H9 (cell line): ENCODE data around the gene EED. TPM values are rescaled to one million over a fixed set of nuclear protein-coding genes. Genes with fewer than 3 reads are reported as not detected.

Source experiments
- DNase-seq: peaks from one replicate; pipeline ENCODE4 v3.0.0-alpha.2; 2017
- H2AFZ ChIP-seq: one replicate; pipeline ENCODE4 v1.6.1; 2013; ENCODE audit warnings: mild to moderate bottlenecking, low read length, control low read depth, moderate library complexity
- H2AK5ac ChIP-seq: 2 replicates; pipeline ENCODE4 v1.6.1; 2013; ENCODE audit warnings: low read length, control low read depth, mixed read lengths; ENCODE audit not compliant: insufficient read length
- H2BK120ac ChIP-seq: one replicate; pipeline ENCODE4 v1.6.1; 2013; ENCODE audit warnings: low read depth, mild to moderate bottlenecking, low read length, control low read depth, inconsistent platforms; ENCODE audit not compliant: poor library complexity, severe bottlenecking
- H2BK12ac ChIP-seq: 2 replicates; pipeline ENCODE4 v1.6.1; 2013; ENCODE audit warnings: low read length, control low read depth, mixed read lengths, low read depth; ENCODE audit not compliant: insufficient read length
- H2BK15ac ChIP-seq: 2 replicates; pipeline ENCODE4 v1.6.1; 2013; ENCODE audit warnings: low read depth, low read length, control low read depth
- H2BK20ac ChIP-seq: one replicate; pipeline ENCODE4 v1.6.1; 2013; ENCODE audit warnings: low read depth, mild to moderate bottlenecking, low read length, control low read depth, inconsistent platforms; ENCODE audit not compliant: poor library complexity, severe bottlenecking
- H2BK5ac ChIP-seq: 2 replicates; pipeline ENCODE4 v1.6.1; 2013; ENCODE audit warnings: low read length, control low read depth, mixed read lengths; ENCODE audit not compliant: insufficient read length
- H3K14ac ChIP-seq: 2 replicates; pipeline ENCODE4 v1.6.1; 2013; ENCODE audit warnings: low read length, control low read depth; ENCODE audit not compliant: insufficient read depth
- H3K18ac ChIP-seq: 2 replicates; pipeline ENCODE4 v1.6.1; 2013; ENCODE audit warnings: low read depth, mild to moderate bottlenecking, mixed read lengths, low read length, control low read depth; ENCODE audit not compliant: insufficient read length
- H3K23ac ChIP-seq: 2 replicates; pipeline ENCODE4 v1.6.1; 2013; ENCODE audit warnings: low read length, control low read depth, mixed read lengths, low read depth; ENCODE audit not compliant: insufficient read length
- H3K23me2 ChIP-seq: 2 replicates; pipeline ENCODE4 v1.6.1; 2013; ENCODE audit warnings: low read depth, mild to moderate bottlenecking, mixed read lengths, low read length, control low read depth; ENCODE audit not compliant: insufficient read length, poor library complexity, severe bottlenecking
- H3K27ac ChIP-seq: 2 replicates; pipeline ENCODE4 v1.5.1; 2013; ENCODE audit warnings: low read length, control low read depth, mixed read lengths, low read depth; ENCODE audit not compliant: insufficient read length
- H3K27me3 ChIP-seq: 2 replicates; pipeline ENCODE4 v1.6.1; 2013; ENCODE audit warnings: low read length, control low read depth, inconsistent platforms; ENCODE audit not compliant: insufficient read depth
- H3K4ac ChIP-seq: 2 replicates; pipeline ENCODE4 v1.6.1; 2013; ENCODE audit warnings: low read depth, mild to moderate bottlenecking, control low read depth, inconsistent platforms, low read length, moderate library complexity
- H3K4me1 ChIP-seq: 2 replicates; pipeline ENCODE4 v1.6.1; 2013; ENCODE audit warnings: low read length, control low read depth, inconsistent platforms; ENCODE audit not compliant: insufficient read depth
- H3K4me2 ChIP-seq: 2 replicates; pipeline ENCODE4 v1.6.1; 2013; ENCODE audit warnings: low read length, control low read depth, mixed read lengths; ENCODE audit not compliant: insufficient read length, insufficient read depth
- H3K56ac ChIP-seq: 2 replicates; pipeline ENCODE4 v1.6.1; 2013; ENCODE audit warnings: low read depth, mild to moderate bottlenecking, mixed read lengths, low read length, control low read depth; ENCODE audit not compliant: insufficient read length
- H3K79me1 ChIP-seq: 2 replicates; pipeline ENCODE4 v1.6.1; 2013; ENCODE audit warnings: low read depth, mild to moderate bottlenecking, moderate library complexity, low read length, control low read depth, inconsistent platforms; ENCODE audit not compliant: insufficient read depth, poor library complexity, severe bottlenecking
- H3K79me2 ChIP-seq: 2 replicates; pipeline ENCODE4 v1.6.1; 2013; ENCODE audit warnings: low read length, control low read depth, inconsistent platforms; ENCODE audit not compliant: insufficient read depth
- H3K9ac ChIP-seq: 2 replicates; pipeline ENCODE4 v1.6.1; 2013; ENCODE audit warnings: low read length, control low read depth, mixed read lengths; ENCODE audit not compliant: insufficient read length; ENCODE audit errors: extremely low read depth
- H3K9me3 ChIP-seq: one replicate; pipeline ENCODE4 v1.6.1; 2013; ENCODE audit warnings: low read depth, low read length, inconsistent platforms; ENCODE audit not compliant: control insufficient read depth
- H3T11ph ChIP-seq: one replicate; pipeline ENCODE4 v1.6.1; 2013; ENCODE audit warnings: mild to moderate bottlenecking, low read length, control low read depth, inconsistent platforms
- H4K20me1 ChIP-seq: one replicate; pipeline ENCODE4 v1.6.1; 2013; ENCODE audit not compliant: control insufficient read depth, insufficient read length, insufficient read depth
- H4K5ac ChIP-seq: 2 replicates; pipeline ENCODE4 v1.6.1; 2013; ENCODE audit warnings: low read depth, mild to moderate bottlenecking, mixed read lengths, low read length, control low read depth; ENCODE audit not compliant: insufficient read length
- H4K8ac ChIP-seq: replicated peaks from 2 replicates; pipeline ENCODE4 v1.6.1; 2013; ENCODE audit warnings: low read length, control low read depth, mixed read lengths, low read depth; ENCODE audit not compliant: insufficient read length
- H4K91ac ChIP-seq: 2 replicates; pipeline ENCODE4 v1.6.1; 2013; ENCODE audit warnings: low read depth, mild to moderate bottlenecking, moderate library complexity, mixed read lengths, low read length, control low read depth; ENCODE audit not compliant: insufficient read length
- H3K27ac Mint-ChIP-seq, 3 experiments: 2 replicates in 2 of 3; 3 replicates in 1 of 3; pipeline ENCODE4 v1.8.0; 2020 to 2021; ENCODE audit warnings: mixed read lengths in 3 of 3, mild to moderate bottlenecking in 1 of 3, moderate library complexity in 1 of 3
- H3K27me3 Mint-ChIP-seq: 2 replicates; pipeline ENCODE4 v1.8.0; 2021; ENCODE audit warnings: low read depth, mild to moderate bottlenecking, moderate library complexity, mixed read lengths
- H3K36me3 Mint-ChIP-seq, 3 experiments: 2 replicates in 2 of 3; 3 replicates in 1 of 3; pipeline ENCODE4 v1.8.0; 2020 to 2021; ENCODE audit warnings: low read depth in 3 of 3, mixed read lengths in 3 of 3; ENCODE audit not compliant: insufficient read depth in 1 of 3
- H3K4me1 Mint-ChIP-seq, 2 experiments: 2 replicates each; pipeline ENCODE4 v1.8.0; 2020; ENCODE audit warnings: mixed read lengths in 2 of 2
- H3K4me3 Mint-ChIP-seq, 2 experiments: 2 replicates in 1 of 2; 3 replicates in 1 of 2; pipeline ENCODE4 v1.8.0; 2020 to 2021; ENCODE audit warnings: mild to moderate bottlenecking in 2 of 2, mixed read lengths in 2 of 2, moderate library complexity in 1 of 2
- H3K9me3 Mint-ChIP-seq, 2 experiments: 2 replicates in 1 of 2; 3 replicates in 1 of 2; pipeline ENCODE4 v1.8.0; 2020; ENCODE audit warnings: mild to moderate bottlenecking in 2 of 2, mixed read lengths in 2 of 2, moderate library complexity in 1 of 2
- total RNA-seq: library from RNA; stranded (reverse); gene quantifications from 2 replicates; pipeline ENCODE4 v1.2.1, GENCODE V29; 2021
- TF ChIP-seq, protein P1 (sequence below): fragments of 200-600 bp; sonication (generic); conservative IDR thresholded peaks from 3 replicates; pipeline ENCODE4 v1.8.0; 2021; ENCODE audit warnings: antibody characterized with exemption, mild to moderate bottlenecking

The EED gene
- total RNA-seq, 1 experiment from 2014 or later = 34.1 TPM

GRCh38 chr11:86197448-86197847, 47.1 kb upstream of the EED start:
- Mint-ChIP-seq H3K4me3 (no peak overlapping the region), H3K4me1 (peaks cover 3 to 5% of the 10 kb centered on the region in 2 experiments; a peak in 3 of 4 replicates), H3K27ac (no peak overlapping the region), H3K9me3 (no peaks in the 10 kb centered on the region; a peak in 1 of 5 replicates), H3K27me3 (peaks cover 14% of the 10 kb centered on the region), H3K36me3 (no peaks in the 10 kb centered on the region)
- TF ChIP-seq, protein P1, sequence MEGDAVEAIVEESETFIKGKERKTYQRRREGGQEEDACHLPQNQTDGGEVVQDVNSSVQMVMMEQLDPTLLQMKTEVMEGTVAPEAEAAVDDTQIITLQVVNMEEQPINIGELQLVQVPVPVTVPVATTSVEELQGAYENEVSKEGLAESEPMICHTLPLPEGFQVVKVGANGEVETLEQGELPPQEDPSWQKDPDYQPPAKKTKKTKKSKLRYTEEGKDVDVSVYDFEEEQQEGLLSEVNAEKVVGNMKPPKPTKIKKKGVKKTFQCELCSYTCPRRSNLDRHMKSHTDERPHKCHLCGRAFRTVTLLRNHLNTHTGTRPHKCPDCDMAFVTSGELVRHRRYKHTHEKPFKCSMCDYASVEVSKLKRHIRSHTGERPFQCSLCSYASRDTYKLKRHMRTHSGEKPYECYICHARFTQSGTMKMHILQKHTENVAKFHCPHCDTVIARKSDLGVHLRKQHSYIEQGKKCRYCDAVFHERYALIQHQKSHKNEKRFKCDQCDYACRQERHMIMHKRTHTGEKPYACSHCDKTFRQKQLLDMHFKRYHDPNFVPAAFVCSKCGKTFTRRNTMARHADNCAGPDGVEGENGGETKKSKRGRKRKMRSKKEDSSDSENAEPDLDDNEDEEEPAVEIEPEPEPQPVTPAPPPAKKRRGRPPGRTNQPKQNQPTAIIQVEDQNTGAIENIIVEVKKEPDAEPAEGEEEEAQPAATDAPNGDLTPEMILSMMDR = no peak
- Histone ChIP-seq H4K8ac (no peak overlapping the region), H3K23me2 (no peaks in the 10 kb centered on the region), H2BK5ac (no peak overlapping the region), H3K14ac (no peak overlapping the region), H3K4me2 (no peak overlapping the region), H3K4ac (no peak overlapping the region), H3K79me2 (no peaks in the 10 kb centered on the region), H3K23ac (no peak overlapping the region), H3K9ac (no peak overlapping the region), H3K27me3 (no peaks in the 10 kb centered on the region), H3K79me1 (no peaks in the 10 kb centered on the region), H3K18ac (no peak overlapping the region), H4K91ac (no peak overlapping the region), H2BK12ac (no peak overlapping the region), H4K5ac (no peak overlapping the region), H3K56ac (no peak overlapping the region), H3T11ph (no peak overlapping the region), H2BK20ac (no peak overlapping the region), H4K20me1 (no peaks in the 10 kb centered on the region), H3K9me3 (no peaks in the 10 kb centered on the region), H2AK5ac (no peak overlapping the region), H3K27ac (no peak overlapping the region), H2BK15ac (no peak overlapping the region), H2BK120ac (no peak overlapping the region), H3K4me1 (no peaks in the 10 kb centered on the region), H2AFZ (no peak overlapping the region)
- DNase-seq = no peak
